ENCODE data around the gene SDC1. TPM values are rescaled to one million over a fixed set of nuclear protein-coding genes. Genes with fewer than 3 reads are reported as not detected.

SDC1 gene, protein sequence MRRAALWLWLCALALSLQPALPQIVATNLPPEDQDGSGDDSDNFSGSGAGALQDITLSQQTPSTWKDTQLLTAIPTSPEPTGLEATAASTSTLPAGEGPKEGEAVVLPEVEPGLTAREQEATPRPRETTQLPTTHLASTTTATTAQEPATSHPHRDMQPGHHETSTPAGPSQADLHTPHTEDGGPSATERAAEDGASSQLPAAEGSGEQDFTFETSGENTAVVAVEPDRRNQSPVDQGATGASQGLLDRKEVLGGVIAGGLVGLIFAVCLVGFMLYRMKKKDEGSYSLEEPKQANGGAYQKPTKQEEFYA
- 8.0 and 34.2 TPM in 2 replicates for total RNA-seq

DNA sequence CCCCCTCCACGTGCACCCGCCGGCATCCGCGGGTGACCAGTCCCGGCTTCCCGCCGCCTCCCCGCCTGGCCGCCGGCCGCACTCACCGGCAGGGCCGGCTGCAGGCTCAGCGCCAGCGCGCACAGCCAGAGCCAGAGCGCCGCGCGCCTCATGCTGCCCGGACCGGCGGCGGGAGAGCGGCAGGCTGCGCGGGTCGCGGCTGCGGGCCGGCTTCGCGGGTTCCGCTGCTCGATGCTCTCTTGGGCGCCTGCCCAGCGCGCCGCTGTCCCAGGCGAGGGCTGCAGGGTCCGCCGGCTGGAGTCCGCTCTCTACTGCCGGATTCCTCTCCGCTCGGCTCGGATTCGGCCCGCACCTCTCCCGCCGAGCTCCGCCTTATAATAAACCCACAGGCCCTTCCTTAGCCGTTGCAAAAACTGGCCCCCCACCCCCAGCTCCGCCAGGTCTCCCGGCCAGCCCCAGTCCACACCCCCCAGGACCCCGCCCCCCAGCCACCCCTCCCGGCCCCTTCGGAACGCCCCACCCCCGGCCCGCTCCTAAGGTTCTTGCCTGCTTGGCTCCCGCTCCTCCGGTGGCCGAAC lies at the start of gene SDC1:
SDC1 (minus strand) TSS at position 415 of the 578 bp plus-strand sequence; CDS start at position 152, 263 bp downstream.

Other genes with a start within 250 kb of the SDC1 start
- gene WDR35, start 235.0 kb downstream of the SDC1 start, total RNA-seq, result 10.4 and 13.9 TPM in 2 replicates
- 0.77 and 1.6 TPM in 2 replicates for gene MATN3, start 212.5 kb downstream of the SDC1 start, total RNA-seq
- 208 and 219 TPM in 2 replicates for gene LAPTM4A, start 173.5 kb downstream of the SDC1 start, total RNA-seq
- gene PUM2, start 125.7 kb upstream of the SDC1 start, total RNA-seq, result 33.3 and 37.7 TPM in 2 replicates
- gene RHOB, start 221.9 kb upstream of the SDC1 start, total RNA-seq, result 33.0 and 77.7 TPM in 2 replicates